GM13977 (cell line): Measurements from ENCODE around the gene ZNF20.
"Not testable (repeated sequence)": the region's sequence is repeated elsewhere in the genome, so short reads cannot be mapped to it uniquely, and the experiment has no call there.

ENCODE experiments used
- DNase-seq: peaks from one replicate; pipeline ENCODE4 v3.0.0; 2012; ENCODE audit warnings: low spot score
- in situ Hi-C: fragments of 300-500 bp; cut with MboI; formaldehyde crosslinking; loops from one replicate; pipeline ENCODE4 v1.12.0; 2022; ENCODE audit warnings: low sequenced_read_pairs, low pct_unique_long_range_greater_than_20kb, mixed read lengths, inconsistent platforms; ENCODE audit not compliant: unreplicated experiment
- TF ChIP-seq, protein P1 (sequence below): IDR thresholded peaks from 2 replicates; pipeline ENCODE4 v1.5.1; 2012; ENCODE audit warnings: mild to moderate bottlenecking, control low read depth; ENCODE audit not compliant: insufficient read depth; ENCODE audit errors: extremely low read depth, missing control alignments

ZNF20 gene

GRCh38 chr19:12093777-12094176 lies 46.4 kb downstream of the ZNF20 start:
- in situ Hi-C loops, result no loop called here
- TF ChIP-seq, protein P1, sequence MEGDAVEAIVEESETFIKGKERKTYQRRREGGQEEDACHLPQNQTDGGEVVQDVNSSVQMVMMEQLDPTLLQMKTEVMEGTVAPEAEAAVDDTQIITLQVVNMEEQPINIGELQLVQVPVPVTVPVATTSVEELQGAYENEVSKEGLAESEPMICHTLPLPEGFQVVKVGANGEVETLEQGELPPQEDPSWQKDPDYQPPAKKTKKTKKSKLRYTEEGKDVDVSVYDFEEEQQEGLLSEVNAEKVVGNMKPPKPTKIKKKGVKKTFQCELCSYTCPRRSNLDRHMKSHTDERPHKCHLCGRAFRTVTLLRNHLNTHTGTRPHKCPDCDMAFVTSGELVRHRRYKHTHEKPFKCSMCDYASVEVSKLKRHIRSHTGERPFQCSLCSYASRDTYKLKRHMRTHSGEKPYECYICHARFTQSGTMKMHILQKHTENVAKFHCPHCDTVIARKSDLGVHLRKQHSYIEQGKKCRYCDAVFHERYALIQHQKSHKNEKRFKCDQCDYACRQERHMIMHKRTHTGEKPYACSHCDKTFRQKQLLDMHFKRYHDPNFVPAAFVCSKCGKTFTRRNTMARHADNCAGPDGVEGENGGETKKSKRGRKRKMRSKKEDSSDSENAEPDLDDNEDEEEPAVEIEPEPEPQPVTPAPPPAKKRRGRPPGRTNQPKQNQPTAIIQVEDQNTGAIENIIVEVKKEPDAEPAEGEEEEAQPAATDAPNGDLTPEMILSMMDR, result no peak
- peak; percentile 73 for DNase-seq

GRCh38 chr19:12092956-12093355 lies 47.2 kb downstream of the ZNF20 start:
- no peak for DNase-seq
- TF ChIP-seq, protein P1, result no peak
- in situ Hi-C loops, result no loop called here

DNA sequence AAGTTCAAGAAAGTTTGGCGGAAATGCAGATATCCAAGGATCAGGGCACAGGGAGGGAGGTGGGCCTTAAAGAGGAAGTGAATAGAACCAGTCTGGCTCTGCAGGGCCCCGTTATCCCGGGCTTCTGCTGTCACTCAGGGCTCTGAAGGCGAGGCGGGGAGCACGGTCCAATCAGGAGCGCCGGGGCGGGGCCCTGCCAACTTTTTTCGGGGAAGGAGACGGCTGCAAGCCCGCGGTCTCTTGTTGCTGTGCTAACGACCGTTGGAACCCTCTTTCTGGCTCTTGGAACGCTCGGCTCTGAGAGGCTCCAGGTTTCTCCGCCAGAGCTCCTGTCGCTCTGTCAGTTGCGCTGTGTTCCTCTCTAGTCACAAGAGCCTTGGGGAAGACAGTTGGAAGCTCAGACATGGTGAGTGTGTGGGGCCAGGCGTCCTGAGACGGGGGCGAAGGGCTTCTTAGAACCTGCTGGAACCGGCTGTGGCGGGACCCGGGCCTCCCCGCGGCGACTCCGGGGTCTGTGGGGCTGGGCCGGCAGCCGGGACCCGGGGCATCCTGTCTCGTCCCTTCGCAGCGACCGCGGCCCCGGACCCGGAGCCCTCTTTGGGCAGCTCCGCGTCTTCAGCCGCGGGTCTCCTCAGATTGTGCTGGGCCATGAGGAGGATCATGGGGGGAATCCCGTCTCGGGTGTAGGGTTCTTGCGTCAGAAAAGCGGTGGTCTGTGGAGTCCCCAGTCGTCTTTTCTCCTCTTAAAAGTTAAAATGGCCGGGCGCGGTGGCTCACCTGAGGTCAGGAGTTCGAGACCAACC lies 47.9 kb downstream of the ZNF20 start:
- in situ Hi-C loops, result no loop called here
- DNase-seq, result peak; percentile 91
- TF ChIP-seq, protein P1, result no peak

GRCh38 chr19:12090807-12091206 lies 49.3 kb downstream of the ZNF20 start:
- in situ Hi-C loops, result no loop called here
- peak; percentile 76 for DNase-seq
- TF ChIP-seq, protein P1, result peak; percentile 83

- DNase-seq, result no peak
- in situ Hi-C loops, result no loop called here
- TF ChIP-seq, protein P1, result no peak
Observed at GRCh38 chr19:12085074-12085818, 54.9 kb downstream of the ZNF20 start.

DNA sequence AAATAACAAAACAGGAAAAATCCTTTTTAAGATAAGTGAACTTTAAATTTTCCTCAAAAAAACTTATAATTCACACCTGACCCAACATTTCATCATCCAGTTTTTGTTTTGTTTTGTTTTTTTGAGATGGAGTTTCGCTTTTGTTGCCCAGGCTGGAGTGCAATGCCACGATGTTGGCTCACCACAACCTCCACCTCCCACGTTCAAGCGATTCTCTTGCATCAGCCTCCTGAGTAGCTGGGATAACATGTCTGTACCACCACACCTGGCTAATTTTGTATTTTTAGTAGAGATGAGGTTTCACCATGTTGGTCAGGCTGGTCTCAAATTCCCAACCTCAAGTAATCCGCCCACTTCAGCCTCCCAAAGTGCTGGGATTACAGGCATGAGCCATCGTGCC lies 56.8 kb downstream of the ZNF20 start:
- DNase-seq, in situ Hi-C loops: not testable (repeated sequence)
